NCI-H82 treated with DMSO at 0.1 percent for 48 hours (cell line): Measurements from ENCODE around the gene HOTAIR.

ENCODE experiments used
- DNase-seq: peaks from one replicate; lab custom pipeline; 2025; ENCODE audit not compliant: unreplicated experiment; lab: John Stamatoyannopoulos, UW

Gene HOTAIR

GRCh38 chr12:54000116-54001114, 25.7 kb upstream of the HOTAIR start, which contains the start of gene HOXC9:
TSS of gene HOXC9 (plus strand) at chr12:54000161. CDS start at chr12:54000189, 28 bp downstream.
- DNase-seq: no peak

GRCh38 chr12:53999559-54000115, 24.9 kb upstream of the HOTAIR start:
- peak; percentile 58 for DNase-seq

GRCh38 chr12:53998900-53999236, 24.1 kb upstream of the HOTAIR start:
- no peak for DNase-seq

GRCh38 chr12:53998110-53998899, 23.6 kb upstream of the HOTAIR start:
- DNase-seq: no peak

GRCh38 chr12:53997204-53998109, 22.7 kb upstream of the HOTAIR start:
- DNase-seq: no peak

GRCh38 chr12:53996240-53997203, 21.8 kb upstream of the HOTAIR start:
- no peak for DNase-seq

- DNase-seq: no peak
Measured at GRCh38 chr12:53995378-53996239, 20.9 kb upstream of the HOTAIR start.

GRCh38 chr12:53995002-53995377, 20.2 kb upstream of the HOTAIR start:
- DNase-seq: no peak

GRCh38 chr12:53994264-53995001, 19.7 kb upstream of the HOTAIR start:
- no peak for DNase-seq

GRCh38 chr12:53994009-53994263, 19.2 kb upstream of the HOTAIR start:
- DNase-seq: no peak

GRCh38 chr12:53993162-53994008, 18.6 kb upstream of the HOTAIR start:
- DNase-seq: no peak

GRCh38 chr12:53992377-53992889, 17.7 kb upstream of the HOTAIR start:
- no peak for DNase-seq

GRCh38 chr12:53991077-53991460, 16.3 kb upstream of the HOTAIR start:
- peak; percentile 55 for DNase-seq

GRCh38 chr12:53990311-53991076, 15.7 kb upstream of the HOTAIR start:
- DNase-seq: no peak

GRCh38 chr12:53989227-53990113, 14.7 kb upstream of the HOTAIR start:
- no peak for DNase-seq
